Breast epithelium (tissue), 3 donors: ENCODE data around the gene SRSF5.

ENCODE experiments used
- CTCF ChIP-seq, 3 donors: fragments of 450-650 bp; IDR thresholded peaks; one replicate each; pipeline ENCODE4 v1.5.1; 2016 to 2017; ENCODE audit warnings: antibody characterized with exemption in 3 of 3, mild to moderate bottlenecking in 3 of 3, moderate library complexity in 3 of 3
- POLR2A ChIP-seq: fragments of 450-650 bp; IDR thresholded peaks from one replicate; pipeline ENCODE4 v1.6.1; 2016; ENCODE audit warnings: antibody characterized with exemption, mild to moderate bottlenecking, moderate library complexity

- TF ChIP-seq CTCF (IDR thresholded peaks at IDR 0.05), result no peak
- no peak for TF ChIP-seq POLR2A
Measured at GRCh38 chr14:69755784-69756183, 11.2 kb upstream of the SRSF5 start.
